Osteocyte (in vitro differentiated cells): ENCODE measurements around the gene RCVRN. TPM values are rescaled to one million over a fixed set of nuclear protein-coding genes. Genes with fewer than 3 reads are reported as not detected.

Experiments used
- DNase-seq: peaks from one replicate; pipeline ENCODE4 v3.0.0; 2021; ENCODE audit warnings: mixed read lengths; ENCODE audit not compliant: unreplicated experiment; ENCODE audit errors: extremely low spot score
- H3K27ac Mint-ChIP-seq: one replicate; pipeline ENCODE4 v1.8.0; 2021; ENCODE audit warnings: mild to moderate bottlenecking, mixed read lengths; ENCODE audit not compliant: unreplicated experiment
- H3K27me3 Mint-ChIP-seq: one replicate; pipeline ENCODE4 v1.8.0; 2021; ENCODE audit warnings: mixed read lengths; ENCODE audit not compliant: unreplicated experiment
- H3K36me3 Mint-ChIP-seq: one replicate; pipeline ENCODE4 v1.8.0; 2021; ENCODE audit warnings: mixed read lengths; ENCODE audit not compliant: unreplicated experiment
- H3K4me1 Mint-ChIP-seq: one replicate; pipeline ENCODE4 v1.8.0; 2021; ENCODE audit warnings: mixed read lengths; ENCODE audit not compliant: unreplicated experiment
- H3K4me3 Mint-ChIP-seq: one replicate; pipeline ENCODE4 v1.8.0; 2021; ENCODE audit warnings: mild to moderate bottlenecking, moderate library complexity, mixed read lengths; ENCODE audit not compliant: unreplicated experiment
- H3K9me3 Mint-ChIP-seq: one replicate; pipeline ENCODE4 v1.8.0; 2021; ENCODE audit warnings: mixed read lengths; ENCODE audit not compliant: unreplicated experiment
- total RNA-seq: library from RNA; stranded (reverse); gene quantifications from 2 replicates; pipeline ENCODE4 v1.2.1, GENCODE V29; 2021
- TF ChIP-seq, protein P1 (sequence below): fragments of 200-600 bp; sonication (generic); IDR thresholded peaks from 2 replicates; pipeline ENCODE4 v1.5.0; 2021; ENCODE audit warnings: antibody characterized with exemption, mild to moderate bottlenecking, moderate library complexity

The RCVRN gene
- total RNA-seq, 1 donor from 2014 or later: not detected

- H3K27ac Mint-ChIP-seq: no peak overlapping the region
- peaks cover 22% of the 10 kb centered on the region for H3K4me1 Mint-ChIP-seq
- H3K27me3 Mint-ChIP-seq: no peaks in the 10 kb centered on the region
- DNase-seq: no peak
- H3K4me3 Mint-ChIP-seq: no peak overlapping the region
- TF ChIP-seq, protein P1, sequence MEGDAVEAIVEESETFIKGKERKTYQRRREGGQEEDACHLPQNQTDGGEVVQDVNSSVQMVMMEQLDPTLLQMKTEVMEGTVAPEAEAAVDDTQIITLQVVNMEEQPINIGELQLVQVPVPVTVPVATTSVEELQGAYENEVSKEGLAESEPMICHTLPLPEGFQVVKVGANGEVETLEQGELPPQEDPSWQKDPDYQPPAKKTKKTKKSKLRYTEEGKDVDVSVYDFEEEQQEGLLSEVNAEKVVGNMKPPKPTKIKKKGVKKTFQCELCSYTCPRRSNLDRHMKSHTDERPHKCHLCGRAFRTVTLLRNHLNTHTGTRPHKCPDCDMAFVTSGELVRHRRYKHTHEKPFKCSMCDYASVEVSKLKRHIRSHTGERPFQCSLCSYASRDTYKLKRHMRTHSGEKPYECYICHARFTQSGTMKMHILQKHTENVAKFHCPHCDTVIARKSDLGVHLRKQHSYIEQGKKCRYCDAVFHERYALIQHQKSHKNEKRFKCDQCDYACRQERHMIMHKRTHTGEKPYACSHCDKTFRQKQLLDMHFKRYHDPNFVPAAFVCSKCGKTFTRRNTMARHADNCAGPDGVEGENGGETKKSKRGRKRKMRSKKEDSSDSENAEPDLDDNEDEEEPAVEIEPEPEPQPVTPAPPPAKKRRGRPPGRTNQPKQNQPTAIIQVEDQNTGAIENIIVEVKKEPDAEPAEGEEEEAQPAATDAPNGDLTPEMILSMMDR: no peak
- peaks cover 9% of the 10 kb centered on the region for H3K9me3 Mint-ChIP-seq
- peaks cover 3% of the 10 kb centered on the region for H3K36me3 Mint-ChIP-seq
Observed at GRCh38 chr17:9906616-9907015, 1.5 kb upstream of the RCVRN start.

DNA sequence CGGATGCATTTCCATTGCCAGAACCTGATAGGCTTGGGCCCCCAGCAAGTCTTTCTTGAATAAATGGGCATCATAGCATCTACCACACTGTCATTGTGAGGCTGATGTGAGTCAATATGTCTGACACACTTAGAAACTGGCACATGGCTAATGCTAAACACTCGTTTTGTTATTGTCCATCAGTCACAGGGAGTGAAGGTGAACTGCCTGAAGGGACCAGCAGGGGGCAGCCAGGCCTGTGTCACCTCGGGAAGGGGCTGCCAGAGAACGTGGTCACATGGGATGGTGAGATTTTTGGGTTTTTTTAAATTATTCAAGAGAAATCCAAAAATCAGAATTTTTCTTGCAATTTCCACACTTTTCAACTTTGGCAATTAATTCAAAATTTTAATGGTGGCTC is 831 bp upstream of the RCVRN start:
- Mint-ChIP-seq H3K36me3 (peaks cover 3% of the 10 kb centered on the region), H3K27ac (no peak overlapping the region), H3K27me3 (no peaks in the 10 kb centered on the region), H3K4me1 (peaks cover 26% of the 10 kb centered on the region), H3K4me3 (no peak overlapping the region), H3K9me3 (peaks cover 9% of the 10 kb centered on the region)
- TF ChIP-seq, protein P1: peak; percentile 54
- DNase-seq: no peak

- peaks cover 1% of the 10 kb centered on the region for H3K36me3 Mint-ChIP-seq
- peaks cover 33% of the 10 kb centered on the region for H3K4me1 Mint-ChIP-seq
- peaks cover 6% of the 10 kb centered on the region for H3K9me3 Mint-ChIP-seq
- DNase-seq: no peak
- no peak overlapping the region for H3K27ac Mint-ChIP-seq
- no peaks in the 10 kb centered on the region for H3K27me3 Mint-ChIP-seq
- TF ChIP-seq, protein P1: no peak
- no peak overlapping the region for H3K4me3 Mint-ChIP-seq
Observed at GRCh38 chr17:9904277-9905077, 594 bp downstream of the RCVRN start.

GRCh38 chr17:9902120-9902519 is 3.0 kb downstream of the RCVRN start:
- TF ChIP-seq, protein P1: no peak
- Mint-ChIP-seq H3K4me1 (peaks cover 17% of the 10 kb centered on the region), H3K27ac (no peak overlapping the region), H3K36me3 (no peaks in the 10 kb centered on the region), H3K9me3 (no peaks in the 10 kb centered on the region), H3K4me3 (no peak overlapping the region), H3K27me3 (no peaks in the 10 kb centered on the region)
- no peak for DNase-seq

DNA sequence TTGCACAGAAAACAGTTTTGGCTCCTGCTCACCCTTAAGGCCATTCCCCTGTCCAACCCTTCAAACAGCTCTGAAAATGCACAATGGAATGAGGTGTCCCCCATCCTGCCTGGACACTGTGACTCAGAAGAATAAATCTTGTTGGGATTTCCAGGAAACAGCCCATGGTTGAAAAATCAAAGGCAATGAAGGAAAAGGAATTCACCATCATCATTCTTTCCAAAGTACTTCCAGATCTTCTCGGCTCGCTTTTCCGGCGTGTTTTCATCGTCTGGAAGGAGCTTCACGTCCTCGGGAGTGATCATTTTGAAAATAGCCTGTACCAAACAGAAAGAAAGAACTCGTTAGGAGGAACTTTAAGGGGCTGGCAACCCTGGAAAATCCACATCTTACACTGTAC is 4.3 kb downstream of the RCVRN start:
- DNase-seq: no peak
- no peak overlapping the region for H3K4me3 Mint-ChIP-seq

More for the DNA sequence above, 4.3 kb downstream of the RCVRN start:
- peaks cover 17% of the 10 kb centered on the region for H3K4me1 Mint-ChIP-seq
- no peaks in the 10 kb centered on the region for H3K27me3 Mint-ChIP-seq
- peak overlapping the region; percentile 53 for H3K27ac Mint-ChIP-seq
- TF ChIP-seq, protein P1: no peak
- no peaks in the 10 kb centered on the region for H3K36me3 Mint-ChIP-seq
- H3K9me3 Mint-ChIP-seq: no peaks in the 10 kb centered on the region
